Superior temporal gyrus (tissue), 1 donor: ENCODE measurements around the gene SETBP1.

Experiments
- DNase-seq: peaks from one replicate; pipeline ENCODE4 v3.0.0-alpha.2; 2016; ENCODE audit errors: extremely low spot score

The SETBP1 gene

GRCh38 chr18:44901283-44901682 is 220.6 kb downstream of the SETBP1 start:
- DNase-seq, result no peak

- no peak for DNase-seq
These were observed 222.6 kb downstream of the SETBP1 start for GRCh38 chr18:44903327-44903726.

DNA sequence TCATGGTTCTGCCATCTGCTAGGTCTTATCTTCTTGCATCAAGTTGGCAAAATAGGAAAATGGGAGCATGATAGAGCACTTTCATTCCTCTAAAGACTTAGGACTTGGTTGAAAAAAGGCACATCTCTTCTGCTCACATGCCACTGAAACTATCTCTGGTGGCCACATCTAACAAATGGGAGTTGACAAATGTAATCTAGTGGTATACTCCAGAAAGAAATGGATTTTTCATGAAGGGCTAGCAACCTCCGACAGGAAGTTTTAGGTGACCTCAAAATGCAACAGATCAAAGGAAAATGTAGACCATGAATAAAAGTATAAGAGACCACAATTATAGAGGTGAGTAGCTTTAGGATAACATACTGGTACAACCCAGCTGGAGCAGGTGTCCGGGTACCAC is 224.1 kb downstream of the SETBP1 start:
- DNase-seq, result no peak

DNA sequence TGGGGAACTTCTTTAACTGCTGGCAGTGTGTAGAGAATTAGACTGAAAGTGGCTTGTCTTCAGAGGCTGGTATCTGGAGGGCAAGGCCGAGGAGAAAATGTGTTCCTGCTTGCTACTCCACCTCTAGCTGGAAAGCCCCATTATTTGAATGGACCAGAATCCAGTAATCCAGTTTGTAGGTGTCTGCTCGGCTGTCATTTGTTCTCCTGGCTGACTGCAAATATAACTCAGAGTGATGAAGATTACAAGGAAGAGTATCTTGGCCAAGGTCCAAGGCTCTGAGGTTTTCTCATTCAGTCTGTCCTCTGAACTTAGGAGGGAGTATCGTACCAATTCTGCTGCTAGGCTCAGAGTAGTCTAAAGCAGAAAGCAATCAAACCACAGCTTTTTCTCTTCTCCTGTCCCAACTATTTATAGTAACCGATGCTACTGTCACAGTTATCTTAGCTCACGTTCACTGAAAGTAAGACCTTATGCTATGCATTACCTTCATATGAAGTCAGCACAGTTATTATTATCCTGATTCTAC is 228.6 kb downstream of the SETBP1 start:
- no peak for DNase-seq

- DNase-seq, result no peak
These were observed 230.6 kb downstream of the SETBP1 start for GRCh38 chr18:44911260-44911659.

DNA sequence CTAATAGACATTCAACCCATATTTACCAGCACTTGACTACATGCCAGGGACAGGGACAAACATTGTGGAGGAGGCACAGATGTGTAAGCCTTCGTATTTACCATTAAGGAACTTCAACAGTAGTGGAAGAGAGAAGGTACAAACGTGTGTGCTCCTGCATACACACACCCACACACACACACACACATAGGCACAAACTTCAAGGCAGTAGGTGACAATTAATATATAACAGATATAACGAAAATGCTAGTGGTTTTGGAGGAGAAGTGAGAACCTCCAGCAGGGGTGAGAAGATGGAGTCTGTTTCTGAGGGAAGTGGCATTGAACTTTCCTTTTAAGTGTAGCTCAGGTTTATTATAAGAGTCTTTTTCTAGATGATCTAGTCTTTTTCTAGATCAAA is 231.1 kb downstream of the SETBP1 start:
- no peak for DNase-seq

GRCh38 chr18:44912740-44913478 is 232.2 kb downstream of the SETBP1 start:
- no peak for DNase-seq

GRCh38 chr18:44914028-44914427 is 233.3 kb downstream of the SETBP1 start:
- DNase-seq, result no peak

GRCh38 chr18:44915213-44915612 is 234.5 kb downstream of the SETBP1 start:
- no peak for DNase-seq

- DNase-seq, result no peak
These were observed 235.0 kb downstream of the SETBP1 start for GRCh38 chr18:44915661-44916060.

DNA sequence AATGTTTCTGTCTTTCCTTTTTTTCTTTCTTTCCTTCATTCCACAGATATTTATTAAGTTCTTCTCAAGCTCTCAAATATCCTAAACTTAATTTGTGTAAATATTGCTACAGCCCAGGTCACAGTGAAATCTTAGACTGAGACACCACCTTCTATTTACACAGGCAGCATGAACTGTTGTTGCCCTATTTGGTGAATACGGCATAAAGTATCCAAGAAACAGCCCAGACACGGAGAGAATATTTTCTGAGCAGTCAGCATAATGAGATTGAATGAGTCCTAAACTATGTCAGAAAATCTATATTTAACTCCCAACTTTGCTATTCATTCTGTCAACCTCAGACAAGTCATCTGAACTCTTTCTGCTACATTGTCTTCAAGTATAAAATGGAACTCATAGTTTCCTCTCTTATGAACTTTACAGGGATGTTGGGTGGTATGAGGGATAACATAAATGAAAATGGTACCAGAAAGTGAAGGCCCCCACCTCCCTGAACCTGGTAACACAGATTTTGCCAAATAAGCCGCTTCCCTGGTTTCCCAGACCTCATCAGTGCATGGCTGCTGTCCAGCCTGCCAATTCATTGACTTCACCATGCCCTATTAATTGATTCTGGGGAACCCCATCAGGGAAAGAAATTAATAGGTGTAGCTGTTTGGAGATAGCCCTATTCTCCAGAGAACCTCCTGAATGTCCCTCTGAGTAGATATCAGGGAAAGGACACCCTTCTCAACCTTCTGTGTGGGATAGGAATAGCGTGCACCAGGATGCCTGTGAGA is 235.9 kb downstream of the SETBP1 start:
- no peak for DNase-seq

GRCh38 chr18:44917216-44918141 is 236.8 kb downstream of the SETBP1 start:
- DNase-seq, result no peak

GRCh38 chr18:44918142-44918476 is 237.4 kb downstream of the SETBP1 start:
- DNase-seq, result no peak

- DNase-seq, result no peak
These were observed 239.8 kb downstream of the SETBP1 start for GRCh38 chr18:44920441-44920840.

GRCh38 chr18:44921974-44922373 is 241.3 kb downstream of the SETBP1 start:
- DNase-seq, result no peak

- DNase-seq, result no peak
These were observed 242.3 kb downstream of the SETBP1 start for GRCh38 chr18:44922968-44923367.

GRCh38 chr18:44924785-44925499 is 244.3 kb downstream of the SETBP1 start:
- DNase-seq, result no peak

DNA sequence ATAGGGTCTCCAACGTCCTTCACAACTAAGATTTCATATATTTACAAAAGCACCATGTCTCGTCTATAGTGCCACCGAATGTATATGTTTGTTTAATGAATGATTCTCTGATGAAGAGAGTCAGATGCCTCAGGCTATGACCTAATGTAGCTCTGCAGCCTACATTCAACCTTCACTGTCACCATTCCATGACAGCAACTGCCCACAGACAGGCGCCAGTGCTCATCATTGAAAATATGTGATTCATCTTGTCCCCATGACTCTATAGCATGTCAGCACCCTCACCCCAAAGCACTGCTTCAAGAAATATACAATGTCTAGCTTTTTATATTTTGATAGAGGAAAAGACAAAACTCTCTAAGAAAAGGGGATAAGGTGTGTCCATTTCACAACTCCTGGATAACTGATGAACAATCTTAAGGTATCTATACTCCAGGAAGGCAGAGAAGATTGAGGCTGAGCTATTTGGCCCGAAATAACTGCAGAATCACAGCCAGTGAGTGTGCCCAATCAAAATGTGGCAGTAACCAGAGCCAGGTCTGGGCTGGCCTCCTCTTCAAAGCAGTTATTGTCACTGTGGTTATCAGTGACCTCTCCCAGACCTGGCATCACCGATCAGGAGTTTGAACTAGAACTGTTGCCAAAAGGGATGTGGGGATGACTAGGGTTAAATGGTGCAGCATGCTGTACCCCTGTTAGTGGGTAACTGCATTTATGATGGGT is 246.6 kb downstream of the SETBP1 start:
- DNase-seq, result no peak

GRCh38 chr18:44934901-44935300 is 254.2 kb downstream of the SETBP1 start:
- no peak for DNase-seq

DNA sequence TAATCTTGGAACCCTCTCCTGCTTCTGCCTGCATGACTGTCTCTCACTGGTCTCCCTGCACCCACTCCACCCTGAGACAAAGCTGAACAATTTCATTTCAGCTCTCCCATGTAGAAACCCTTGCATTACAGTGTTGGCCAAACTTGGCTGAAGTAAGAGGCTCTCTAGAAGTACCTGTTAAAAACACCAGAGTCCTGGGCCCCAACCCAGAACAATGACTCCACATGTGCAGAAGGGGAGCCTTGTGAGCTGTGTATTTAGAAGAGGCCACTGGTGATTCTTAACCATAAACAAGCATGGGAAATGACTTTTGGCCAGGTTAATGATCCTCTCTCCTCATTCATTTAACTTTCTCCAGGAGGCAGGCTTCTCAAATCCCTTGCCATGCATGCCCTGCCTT is 254.8 kb downstream of the SETBP1 start:
- DNase-seq, result no peak

DNA sequence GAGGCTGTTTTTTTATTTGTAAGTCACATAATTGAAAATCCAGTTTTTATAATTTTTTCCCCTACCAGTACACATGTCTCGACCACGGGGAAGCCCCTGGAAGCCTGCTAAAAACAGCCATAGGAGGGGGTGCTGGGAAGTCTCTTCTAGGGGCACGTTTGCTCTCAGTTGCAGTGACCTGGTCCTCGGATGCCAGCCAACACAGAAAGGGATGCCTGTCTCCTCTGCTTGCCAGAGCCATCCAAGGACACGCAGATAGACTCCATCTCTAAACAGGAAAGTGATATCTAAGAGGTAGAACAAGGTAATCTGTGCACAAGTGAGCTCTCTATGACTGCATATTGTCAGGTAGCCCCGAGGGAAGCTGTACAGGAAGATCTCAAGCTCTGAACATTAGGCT is 255.8 kb downstream of the SETBP1 start:
- no peak for DNase-seq
